OCI-LY7 (cell line): Measurements from ENCODE around the gene RCN2.

Experiments used
- EZH2phosphoT487 ChIP-seq: fragments of 200-600 bp; sonication (generic); IDR thresholded peaks from 2 replicates; pipeline ENCODE4 v1.6.1; 2018; ENCODE audit warnings: low read depth, borderline replicate concordance, mild to moderate bottlenecking, mixed run types, antibody characterized with exemption, low read length, moderate library complexity, mixed read lengths
- TF ChIP-seq, protein P1 (sequence below): fragments of 200-600 bp; sonication (generic); conservative IDR thresholded peaks from 2 replicates; pipeline ENCODE4 v1.5.1; 2014; ENCODE audit warnings: mild to moderate bottlenecking, antibody characterized with exemption, low read length, moderate library complexity, mixed read lengths

- TF ChIP-seq, protein P1, sequence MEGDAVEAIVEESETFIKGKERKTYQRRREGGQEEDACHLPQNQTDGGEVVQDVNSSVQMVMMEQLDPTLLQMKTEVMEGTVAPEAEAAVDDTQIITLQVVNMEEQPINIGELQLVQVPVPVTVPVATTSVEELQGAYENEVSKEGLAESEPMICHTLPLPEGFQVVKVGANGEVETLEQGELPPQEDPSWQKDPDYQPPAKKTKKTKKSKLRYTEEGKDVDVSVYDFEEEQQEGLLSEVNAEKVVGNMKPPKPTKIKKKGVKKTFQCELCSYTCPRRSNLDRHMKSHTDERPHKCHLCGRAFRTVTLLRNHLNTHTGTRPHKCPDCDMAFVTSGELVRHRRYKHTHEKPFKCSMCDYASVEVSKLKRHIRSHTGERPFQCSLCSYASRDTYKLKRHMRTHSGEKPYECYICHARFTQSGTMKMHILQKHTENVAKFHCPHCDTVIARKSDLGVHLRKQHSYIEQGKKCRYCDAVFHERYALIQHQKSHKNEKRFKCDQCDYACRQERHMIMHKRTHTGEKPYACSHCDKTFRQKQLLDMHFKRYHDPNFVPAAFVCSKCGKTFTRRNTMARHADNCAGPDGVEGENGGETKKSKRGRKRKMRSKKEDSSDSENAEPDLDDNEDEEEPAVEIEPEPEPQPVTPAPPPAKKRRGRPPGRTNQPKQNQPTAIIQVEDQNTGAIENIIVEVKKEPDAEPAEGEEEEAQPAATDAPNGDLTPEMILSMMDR = 0 out of 2 replicates have a peak, but pooled peaks have one; percentile 9
- TF ChIP-seq EZH2phosphoT487 = no peak
Measured at GRCh38 chr15:76905013-76905839, 26.3 kb upstream of the RCN2 start, which contains the start of gene SCAPER.
